ENCODE measurements around the gene EPHA10. TPM values are rescaled to one million over a fixed set of nuclear protein-coding genes. Genes with fewer than 3 reads are reported as not detected.
A peak's percentile ranks its signal among the peaks of the same experiment; 100 is the strongest.

Gene EPHA10
- total RNA-seq, 4 donors from 2014 or later = 54.5 to 94.3 (median 77.6) TPM

DNA sequence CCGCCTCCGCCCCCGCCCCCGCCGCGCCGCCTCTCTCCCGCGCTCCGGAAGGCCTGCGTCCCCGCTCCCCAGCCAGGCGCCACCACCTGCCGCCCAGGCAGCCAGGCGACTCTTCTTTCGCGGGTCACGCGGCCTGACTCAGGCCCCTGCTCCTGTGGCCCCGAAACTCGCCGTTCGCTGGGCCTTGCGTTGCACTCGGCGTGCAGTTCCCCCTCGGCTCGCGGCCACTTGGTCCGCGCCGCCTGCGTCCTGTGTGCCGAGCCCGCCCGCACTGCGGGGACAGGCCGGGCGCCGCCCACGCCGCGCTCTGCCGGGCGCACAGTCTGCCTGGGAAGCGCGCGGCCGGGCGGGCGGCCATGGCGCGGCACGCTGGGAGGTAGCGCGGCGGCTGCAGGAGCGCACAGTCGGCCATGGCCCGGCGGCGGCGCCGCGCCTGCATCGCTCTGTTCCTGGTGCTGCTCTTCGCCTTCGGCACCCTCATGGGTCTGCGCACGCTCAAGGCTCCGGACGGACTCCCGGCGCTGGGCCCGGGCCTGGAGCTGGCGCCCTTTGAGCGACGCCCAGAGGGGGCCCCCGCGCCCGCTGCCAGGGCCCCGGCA lies 29.0 kb upstream of the EPHA10 start, which contains the start of gene MANEAL:
Gene MANEAL, plus strand, starts transcription at position 75 of the 599 bp plus-strand sequence. Its CDS starts 336 bp downstream, at position 411.
- Histone ChIP-seq H3K9me3 (no peaks in the 10 kb centered on the region), H3K4me3 (peak within 1 kb of the TSS; percentile 28 to 74 (median 53)), H3K27ac (peak within 1 kb of the TSS; percentile 41 to 55 (median 48)), H3K27me3 (peaks cover 21% of the 10 kb centered on the region), H3K4me1 (peaks cover 12 to 22% (median 16%) of the 10 kb centered on the region in 4 donors), H3K36me3 (no peaks in the 10 kb centered on the region)
- TF ChIP-seq EP300 (IDR thresholded peaks at IDR 0.05; ENCODE audit: low read depth) = no peak
- DNase-seq = peak; percentile 51
- in situ Hi-C loops (cut with MboI; ENCODE audit: low pct_ligation_motif_present in 1 of 4, low pct_unique_long_range_greater_than_20kb in 1 of 4, low sequenced_read_pairs in 3 of 4) = no loop called here
- WGBS, 2 donors (ENCODE audit: low coverage in 1 of 2) = 0% methylated on average over 1 to 39 of the region's 82 CpGs
- intact Hi-C loops (cut with DNase I; ENCODE audit: low total_unique reads) = no loop called here

DNA sequence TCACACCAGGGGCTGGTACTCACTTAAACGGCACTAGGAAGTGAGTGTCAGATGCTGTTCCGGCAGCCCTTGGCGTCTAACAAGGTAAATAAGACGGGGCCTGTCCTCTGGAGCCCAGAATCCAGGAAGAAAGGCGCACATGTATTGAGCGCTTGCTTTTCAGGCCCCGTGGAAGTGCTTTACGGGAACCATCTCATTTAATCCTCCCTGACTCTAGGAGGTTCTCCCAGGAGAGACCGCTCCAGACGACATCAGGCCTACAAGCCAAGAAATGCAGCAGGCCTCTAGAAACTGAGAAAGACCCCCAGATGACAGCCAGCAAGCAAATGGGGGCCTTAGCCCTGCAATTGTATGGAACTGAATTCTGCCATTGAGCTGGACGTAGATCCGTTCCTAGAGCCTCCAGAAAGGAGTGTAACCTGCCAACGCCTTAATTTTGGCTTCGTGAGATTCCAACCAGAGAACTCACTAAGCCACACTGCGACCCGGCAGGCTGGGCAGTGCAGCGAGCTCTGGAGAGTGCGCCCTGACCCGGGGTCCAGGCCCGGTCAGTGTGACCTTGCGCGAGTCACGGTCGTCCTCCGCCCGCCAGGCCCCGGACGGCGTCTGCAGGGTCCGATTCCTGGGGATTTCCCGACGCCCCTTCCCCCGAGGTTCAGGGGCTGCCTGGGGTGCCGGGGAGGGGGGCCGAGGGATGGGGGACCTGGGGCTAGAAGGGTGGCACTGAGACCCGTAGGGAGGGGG lies 28.2 kb upstream of the EPHA10 start:
- Histone ChIP-seq H3K9me3 (no peaks in the 10 kb centered on the region), H3K4me1 (peaks cover 12 to 22% (median 16%) of the 10 kb centered on the region in 4 donors), H3K36me3 (no peaks in the 10 kb centered on the region), H3K4me3 (peak overlapping the region; percentile 28 to 74 (median 53)), H3K27ac (peak overlapping the region; percentile 41 to 55 (median 48)), H3K27me3 (peaks cover 21% of the 10 kb centered on the region)
- in situ Hi-C loops (cut with MboI; ENCODE audit: low pct_ligation_motif_present in 1 of 4, low pct_unique_long_range_greater_than_20kb in 1 of 4, low sequenced_read_pairs in 3 of 4) (no loop called here), intact Hi-C loops (cut with DNase I; ENCODE audit: low total_unique reads) (no loop called here)
- 45 to 92% methylated on average over 2 to 36 of the region's 36 CpGs for WGBS, 2 donors (ENCODE audit: low coverage in 1 of 2)
- TF ChIP-seq POLR2A (IDR thresholded peaks at IDR 0.05) = no peak
- no peak for TF ChIP-seq POLR2AphosphoS5 (IDR thresholded peaks at IDR 0.05)
- TF ChIP-seq EP300 (IDR thresholded peaks at IDR 0.05; ENCODE audit: low read depth) = no peak
- TF ChIP-seq, protein P1, sequence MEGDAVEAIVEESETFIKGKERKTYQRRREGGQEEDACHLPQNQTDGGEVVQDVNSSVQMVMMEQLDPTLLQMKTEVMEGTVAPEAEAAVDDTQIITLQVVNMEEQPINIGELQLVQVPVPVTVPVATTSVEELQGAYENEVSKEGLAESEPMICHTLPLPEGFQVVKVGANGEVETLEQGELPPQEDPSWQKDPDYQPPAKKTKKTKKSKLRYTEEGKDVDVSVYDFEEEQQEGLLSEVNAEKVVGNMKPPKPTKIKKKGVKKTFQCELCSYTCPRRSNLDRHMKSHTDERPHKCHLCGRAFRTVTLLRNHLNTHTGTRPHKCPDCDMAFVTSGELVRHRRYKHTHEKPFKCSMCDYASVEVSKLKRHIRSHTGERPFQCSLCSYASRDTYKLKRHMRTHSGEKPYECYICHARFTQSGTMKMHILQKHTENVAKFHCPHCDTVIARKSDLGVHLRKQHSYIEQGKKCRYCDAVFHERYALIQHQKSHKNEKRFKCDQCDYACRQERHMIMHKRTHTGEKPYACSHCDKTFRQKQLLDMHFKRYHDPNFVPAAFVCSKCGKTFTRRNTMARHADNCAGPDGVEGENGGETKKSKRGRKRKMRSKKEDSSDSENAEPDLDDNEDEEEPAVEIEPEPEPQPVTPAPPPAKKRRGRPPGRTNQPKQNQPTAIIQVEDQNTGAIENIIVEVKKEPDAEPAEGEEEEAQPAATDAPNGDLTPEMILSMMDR (IDR thresholded peaks at IDR 0.05) = no peak
- DNase-seq = no peak

DNA sequence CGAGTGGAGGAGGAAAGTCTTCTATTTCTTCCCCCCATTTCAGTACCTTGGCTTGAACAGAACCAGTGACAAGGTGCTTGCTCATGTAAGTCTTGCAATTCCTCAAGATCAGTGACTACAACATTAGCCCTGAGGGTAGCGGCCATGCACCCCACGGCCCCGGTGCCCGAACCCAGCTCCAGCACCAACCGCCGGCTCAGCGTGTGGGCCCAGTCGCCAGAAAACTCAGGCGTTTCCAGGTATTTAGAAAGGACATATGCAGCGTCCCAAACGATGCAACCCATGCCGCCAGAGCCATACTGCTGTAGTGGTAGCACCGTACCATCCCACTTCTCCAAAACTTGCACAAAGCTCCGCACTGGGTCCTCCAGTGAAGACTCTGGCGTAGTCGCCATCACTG lies 17.6 kb upstream of the EPHA10 start:
- in situ Hi-C loops (cut with MboI; ENCODE audit: low pct_ligation_motif_present in 1 of 4, low pct_unique_long_range_greater_than_20kb in 1 of 4, low sequenced_read_pairs in 3 of 4) = no loop called here
- 89 to 91% methylated on average over 5 to 14 of the region's 17 CpGs for WGBS, 2 donors (ENCODE audit: low coverage in 1 of 2)
- H3K36me3 ChIP-seq = no peaks in the 10 kb centered on the region
- intact Hi-C loops (cut with DNase I; ENCODE audit: low total_unique reads) = no loop called here
- peaks cover 13% of the 10 kb centered on the region for H3K27me3 ChIP-seq
- H3K4me3 ChIP-seq = no peak overlapping the region
- no peak overlapping the region for H3K27ac ChIP-seq
- TF ChIP-seq EP300 (IDR thresholded peaks at IDR 0.05; ENCODE audit: low read depth) (no peak), POLR2A (IDR thresholded peaks at IDR 0.05) (no peak), POLR2AphosphoS5 (IDR thresholded peaks at IDR 0.05) (no peak)
- TF ChIP-seq, protein P1 (IDR thresholded peaks at IDR 0.05) = no peak
- H3K9me3 ChIP-seq = no peaks in the 10 kb centered on the region
- no peak for DNase-seq
- peaks cover 0 to 7% (median 5%) of the 10 kb centered on the region in 4 donors for H3K4me1 ChIP-seq

DNA sequence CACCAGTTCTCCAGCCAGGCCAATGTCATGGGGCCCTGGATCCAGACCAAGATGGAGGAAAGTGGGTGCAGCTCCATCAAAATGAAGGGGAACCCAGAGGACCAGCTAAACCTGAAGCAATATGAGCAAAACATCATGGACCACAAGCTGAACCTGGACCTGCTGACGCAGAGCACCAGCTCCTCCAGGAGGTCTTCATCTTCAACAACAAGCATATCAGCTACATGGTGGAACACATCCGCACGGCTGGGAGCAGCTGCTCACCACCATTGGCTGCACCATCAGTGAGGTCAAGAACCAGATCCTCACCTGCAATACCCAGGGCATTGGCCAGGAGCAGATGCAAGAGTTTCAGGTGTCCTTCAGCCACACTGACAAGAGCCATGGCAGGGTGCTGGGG lies 13.7 kb upstream of the EPHA10 start:
- intact Hi-C loops (cut with DNase I; ENCODE audit: low total_unique reads) (no loop called here), in situ Hi-C loops (cut with MboI; ENCODE audit: low pct_ligation_motif_present in 1 of 4, low pct_unique_long_range_greater_than_20kb in 1 of 4, low sequenced_read_pairs in 3 of 4) (no loop called here)
- Histone ChIP-seq H3K9me3 (no peaks in the 10 kb centered on the region), H3K4me3 (no peak overlapping the region), H3K27me3 (no peaks in the 10 kb centered on the region), H3K27ac (no peak overlapping the region), H3K4me1 (peaks cover 0 to 7% (median 5%) of the 10 kb centered on the region in 4 donors), H3K36me3 (no peaks in the 10 kb centered on the region)
- TF ChIP-seq, protein P1 (IDR thresholded peaks at IDR 0.05) = no peak
- TF ChIP-seq POLR2A (IDR thresholded peaks at IDR 0.05) (no peak), POLR2AphosphoS5 (IDR thresholded peaks at IDR 0.05) (no peak), EP300 (IDR thresholded peaks at IDR 0.05; ENCODE audit: low read depth) (no peak)
- WGBS, 2 donors (ENCODE audit: low coverage in 1 of 2) = 77% methylated on average over 3 of the region's 3 CpGs; no CpG with 5 or more reads in 1 of the 2 donors
- DNase-seq = no peak
